Kidney (tissue), 22 donors: ENCODE data around the gene SPINT1. TPM values are rescaled to one million over a fixed set of nuclear protein-coding genes. Genes with fewer than 3 reads are reported as not detected.
A peak's percentile ranks its signal among the peaks of the same experiment; 100 is the strongest.

Experiments used
- DNase-seq, 5 donors: peaks; one replicate each; pipeline ENCODE4 v3.0.0-alpha.2; 2013 to 2020
- FAIRE-seq: peaks from 2 replicates; lab custom pipeline; 2012; peaks lifted over from hg19 to GRCh38; lab: Jason Lieb, UNC
- H3K27ac ChIP-seq, 2 donors: one replicate each; pipeline ENCODE4 v1.7.0; 2013; ENCODE audit warnings: low read depth in 2 of 2, low read length in 2 of 2, inconsistent platforms in 1 of 2
- H3K27me3 ChIP-seq: one replicate; pipeline ENCODE4 v1.7.1; 2013; ENCODE audit warnings: low read length, inconsistent platforms; ENCODE audit not compliant: control insufficient read depth, insufficient read depth
- H3K36me3 ChIP-seq, 3 donors: one replicate each; pipeline versions ENCODE4 v1.7.0 to v1.7.1; 2013; ENCODE audit warnings: low read length in 3 of 3, control low read depth in 1 of 3, inconsistent platforms in 1 of 3; ENCODE audit not compliant: insufficient read depth in 3 of 3, control insufficient read depth in 2 of 3
- H3K4me1 ChIP-seq, 3 donors: one replicate each; pipeline versions ENCODE4 v1.7.0 to v1.7.1; 2013; ENCODE audit warnings: low read length in 3 of 3, inconsistent platforms in 1 of 3, low read depth in 1 of 3; ENCODE audit not compliant: control insufficient read depth in 2 of 3, insufficient read depth in 2 of 3
- H3K4me3 ChIP-seq, 3 donors: one replicate each; pipeline versions ENCODE4 v1.7.0 to v1.8.1; 2013; ENCODE audit warnings: low read length in 3 of 3, control low read depth in 1 of 3, inconsistent platforms in 1 of 3
- H3K9ac ChIP-seq, 3 donors: one replicate each; pipeline versions ENCODE4 v1.7.0 to v1.7.1; 2013; ENCODE audit warnings: low read length in 3 of 3, control low read depth in 1 of 3, inconsistent platforms in 1 of 3
- H3K9me3 ChIP-seq, 3 donors: one replicate each; pipeline versions ENCODE4 v1.7.0 to v1.7.1; 2013; ENCODE audit warnings: low read length in 3 of 3, control low read depth in 1 of 3, inconsistent platforms in 1 of 3; ENCODE audit not compliant: control insufficient read depth in 2 of 3, insufficient read depth in 1 of 3
- intact Hi-C: fragments of 100-400 bp; cut with DNase I; formaldehyde crosslinking; loops from one replicate; pipeline ENCODE4 v1.11.1; 2022
- long read RNA-seq, 10 donors: library from polyadenylated mRNA in 1 of 10; unstranded in 1 of 10; transcript quantifications; one replicate each; pipeline ENCODE4 v2.0.0 and lab custom pipeline, GENCODE V29; 2021 to 2026
- polyA plus RNA-seq: library from polyadenylated mRNA; stranded (reverse); fragments of 350-450 nt; fragmentation: Illumina TruSeq; extraction: RNeasy Lipid Tissue Mini Kit (QIAGEN cat#74804); gene quantifications from one replicate; pipeline ENCODE4 v1.2.3, GENCODE V29; 2014; ENCODE audit warnings: low read depth, low replicate concordance; ENCODE audit not compliant: insufficient read depth
- total RNA-seq: library from RNA; stranded (reverse); fragmentation: NEBNext Ultra II Directional; extraction: Animal tissue kit (Norgen Biotek cat#: 25700); gene quantifications from one replicate; pipeline ENCODE4 v1.2.1, GENCODE V29; 2021
- TF ChIP-seq, protein P1 (sequence below): IDR thresholded peaks from 3 replicates; pipeline ENCODE4 v1.5.1; 2012; ENCODE audit warnings: mild to moderate bottlenecking, moderate library complexity, borderline replicate concordance; ENCODE audit not compliant: insufficient read depth; ENCODE audit errors: extremely low read depth
- donor health status: control.
- donor health status: control.
- donor health status: control.
- donor health status: control.
- donor health status: control.
- donor health status: DM: yes; HTN: yes; CAD: no.
- donor health status: Normal renal cell carcinoma (clear cell type).

Gene SPINT1, protein sequence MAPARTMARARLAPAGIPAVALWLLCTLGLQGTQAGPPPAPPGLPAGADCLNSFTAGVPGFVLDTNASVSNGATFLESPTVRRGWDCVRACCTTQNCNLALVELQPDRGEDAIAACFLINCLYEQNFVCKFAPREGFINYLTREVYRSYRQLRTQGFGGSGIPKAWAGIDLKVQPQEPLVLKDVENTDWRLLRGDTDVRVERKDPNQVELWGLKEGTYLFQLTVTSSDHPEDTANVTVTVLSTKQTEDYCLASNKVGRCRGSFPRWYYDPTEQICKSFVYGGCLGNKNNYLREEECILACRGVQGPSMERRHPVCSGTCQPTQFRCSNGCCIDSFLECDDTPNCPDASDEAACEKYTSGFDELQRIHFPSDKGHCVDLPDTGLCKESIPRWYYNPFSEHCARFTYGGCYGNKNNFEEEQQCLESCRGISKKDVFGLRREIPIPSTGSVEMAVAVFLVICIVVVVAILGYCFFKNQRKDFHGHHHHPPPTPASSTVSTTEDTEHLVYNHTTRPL
- total RNA-seq (114 TPM), polyA plus RNA-seq (112 TPM)
- long read RNA-seq, donor 1, partial matches to known transcripts: 11 of 16 reads
- long read RNA-seq, donor 1, other reads (novel, unspliced or antisense): 0 of 16 reads
- long read RNA-seq, donor 2, partial matches to known transcripts: 45 of 46 reads
- long read RNA-seq, donor 2, other reads (novel, unspliced or antisense): 0 of 46 reads
- long read RNA-seq, donor 3, partial matches to known transcripts: 7 of 9 reads
- long read RNA-seq, donor 3, other reads (novel, unspliced or antisense): 0 of 9 reads
- long read RNA-seq, donor 4, partial matches to known transcripts: 0 of 7 reads
- long read RNA-seq, donor 4, other reads (novel, unspliced or antisense): 0 of 7 reads
- long read RNA-seq, donor 5, partial matches to known transcripts: 0 of 1 reads
- long read RNA-seq, donor 5, other reads (novel, unspliced or antisense): 0 of 1 reads
- long read RNA-seq, donor 6, partial matches to known transcripts: 0 of 1 reads
- long read RNA-seq, donor 6, other reads (novel, unspliced or antisense): 0 of 1 reads
- long read RNA-seq, donor 7, transcript SPINT1-202 (11 exons, 2,456 nt): minor isoform, 25 of 152 reads
- long read RNA-seq, donor 7, transcript SPINT1-201 (11 exons, 3,056 nt): major isoform, 34 of 152 reads
- long read RNA-seq, donor 7, partial matches to known transcripts: 63 of 152 reads
- long read RNA-seq, donor 7, other reads (novel, unspliced or antisense): 25 of 152 reads
- long read RNA-seq, donor 8, partial matches to known transcripts: 11 of 12 reads
- long read RNA-seq, donor 8, other reads (novel, unspliced or antisense): 0 of 12 reads
- long read RNA-seq, donor 9, partial matches to known transcripts: 0 of 2 reads
- long read RNA-seq, donor 9, other reads (novel, unspliced or antisense): 0 of 2 reads
- long read RNA-seq, donor 10, partial matches to known transcripts: 0 of 6 reads
- long read RNA-seq, donor 10, other reads (novel, unspliced or antisense): 0 of 6 reads

DNA sequence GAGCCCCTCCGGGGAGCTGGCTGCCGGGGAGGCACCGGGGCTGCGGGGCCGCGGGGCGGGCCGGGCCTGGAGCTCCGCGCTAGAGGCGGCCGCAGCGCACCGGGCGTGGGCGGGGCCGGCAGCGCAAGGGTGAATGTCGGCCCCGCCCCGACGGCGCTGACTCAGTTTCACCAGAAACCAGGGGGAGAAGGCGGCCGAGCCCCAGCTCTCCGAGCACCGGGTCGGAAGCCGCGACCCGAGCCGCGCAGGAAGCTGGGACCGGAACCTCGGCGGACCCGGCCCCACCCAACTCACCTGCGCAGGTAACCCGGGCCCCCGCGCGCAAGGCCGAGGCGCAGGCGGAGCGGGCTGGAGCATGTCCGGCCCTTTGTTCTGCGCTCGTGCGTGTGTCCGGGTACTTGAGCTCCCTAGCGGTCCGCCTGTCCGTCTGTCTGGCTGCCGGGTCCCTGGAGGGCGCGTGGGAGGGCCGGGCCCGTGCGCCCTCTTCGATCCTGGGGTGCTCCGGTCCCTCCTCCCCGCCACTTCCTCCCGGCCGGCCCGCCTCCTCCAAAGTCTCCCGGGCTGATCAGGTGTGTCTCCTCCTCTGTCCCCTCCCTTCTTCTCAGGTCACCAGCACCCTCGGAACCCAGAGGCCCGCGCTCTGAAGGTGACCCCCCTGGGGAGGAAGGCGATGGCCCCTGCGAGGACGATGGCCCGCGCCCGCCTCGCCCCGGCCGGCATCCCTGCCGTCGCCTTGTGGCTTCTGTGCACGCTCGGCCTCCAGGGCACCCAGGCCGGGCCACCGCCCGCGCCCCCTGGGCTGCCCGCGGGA is at the start of gene SPINT1:
TSS of gene SPINT1 (plus strand) at position 164 of the 811 bp plus-strand sequence. CDS start at position 671, 507 bp downstream.
- peaks cover 0 to 4% (median 0%) of the 10 kb centered on the region in 3 donors for H3K36me3 ChIP-seq
- H3K9me3 ChIP-seq: no peaks in the 10 kb centered on the region
- FAIRE-seq (no peak), DNase-seq (peak; percentile 49 to 88 (median 69))
- H3K4me1 ChIP-seq: peaks cover 2 to 32% (median 26%) of the 10 kb centered on the region in 3 donors
- H3K9ac ChIP-seq: peak within 1 kb of the TSS; percentile 39 to 73 (median 71)
- peak within 1 kb of the TSS; percentile 73 to 88 for H3K27ac ChIP-seq
- TF ChIP-seq, protein P1, sequence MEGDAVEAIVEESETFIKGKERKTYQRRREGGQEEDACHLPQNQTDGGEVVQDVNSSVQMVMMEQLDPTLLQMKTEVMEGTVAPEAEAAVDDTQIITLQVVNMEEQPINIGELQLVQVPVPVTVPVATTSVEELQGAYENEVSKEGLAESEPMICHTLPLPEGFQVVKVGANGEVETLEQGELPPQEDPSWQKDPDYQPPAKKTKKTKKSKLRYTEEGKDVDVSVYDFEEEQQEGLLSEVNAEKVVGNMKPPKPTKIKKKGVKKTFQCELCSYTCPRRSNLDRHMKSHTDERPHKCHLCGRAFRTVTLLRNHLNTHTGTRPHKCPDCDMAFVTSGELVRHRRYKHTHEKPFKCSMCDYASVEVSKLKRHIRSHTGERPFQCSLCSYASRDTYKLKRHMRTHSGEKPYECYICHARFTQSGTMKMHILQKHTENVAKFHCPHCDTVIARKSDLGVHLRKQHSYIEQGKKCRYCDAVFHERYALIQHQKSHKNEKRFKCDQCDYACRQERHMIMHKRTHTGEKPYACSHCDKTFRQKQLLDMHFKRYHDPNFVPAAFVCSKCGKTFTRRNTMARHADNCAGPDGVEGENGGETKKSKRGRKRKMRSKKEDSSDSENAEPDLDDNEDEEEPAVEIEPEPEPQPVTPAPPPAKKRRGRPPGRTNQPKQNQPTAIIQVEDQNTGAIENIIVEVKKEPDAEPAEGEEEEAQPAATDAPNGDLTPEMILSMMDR: no peak
- H3K27me3 ChIP-seq: no peaks in the 10 kb centered on the region
- intact Hi-C loops: no loop called here
- H3K4me3 ChIP-seq: peak within 1 kb of the TSS; percentile 61 to 67 (median 65)

DNA sequence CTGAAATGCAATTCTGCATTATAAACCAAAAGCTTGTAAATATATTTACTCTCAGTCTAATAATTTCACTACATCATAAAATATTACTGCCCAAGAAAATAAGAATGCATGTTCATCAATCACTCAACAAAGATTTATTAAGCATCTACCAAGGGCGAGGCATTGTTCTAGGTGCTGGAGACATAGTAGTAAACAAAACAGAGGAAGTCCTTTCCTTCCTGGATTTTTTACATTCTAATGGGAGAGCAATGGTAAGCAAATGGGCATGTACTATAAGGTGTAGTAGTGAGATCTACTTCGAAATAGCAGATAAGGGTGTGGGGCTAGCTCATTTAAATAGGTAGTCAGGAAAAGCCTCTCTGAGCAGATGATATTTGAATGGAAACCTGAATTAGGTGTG is 47.8 kb upstream of the SPINT1 start:
- H3K9me3 ChIP-seq: no peaks in the 10 kb centered on the region
- TF ChIP-seq, protein P1: no peak
- no peak for FAIRE-seq
- peaks cover 0 to 13% (median 0%) of the 10 kb centered on the region in 3 donors for H3K4me1 ChIP-seq
- H3K36me3 ChIP-seq: no peaks in the 10 kb centered on the region
- H3K27ac ChIP-seq: no peak overlapping the region
- no peak overlapping the region for H3K9ac ChIP-seq
- H3K4me3 ChIP-seq: no peak overlapping the region
- no peak for DNase-seq
- intact Hi-C loops: no loop called here
- no peaks in the 10 kb centered on the region for H3K27me3 ChIP-seq
